C1 segment of cervical spinal cord (tissue), 14 donors: Measurements from ENCODE around the gene BCKDHA.
"Not testable (repeated sequence)": the region's sequence is repeated elsewhere in the genome, so short reads cannot be mapped to it uniquely, and the experiment has no call there.

Experiments used
- DNase-seq, 14 donors: peaks; one replicate each; lab custom pipeline; 2025; lab: John Stamatoyannopoulos, UW

BCKDHA gene

GRCh38 chr19:41366089-41366488, 31.5 kb upstream of the BCKDHA start:
- no peak for DNase-seq

- no peak for DNase-seq
Measured at GRCh38 chr19:41367848-41368301, 29.7 kb upstream of the BCKDHA start.

GRCh38 chr19:41369769-41370168, 27.8 kb upstream of the BCKDHA start:
- DNase-seq: no peak

GRCh38 chr19:41371119-41371518, 26.5 kb upstream of the BCKDHA start:
- not testable (repeated sequence) for DNase-seq

GRCh38 chr19:41371541-41371940, 26.1 kb upstream of the BCKDHA start:
- no peak for DNase-seq

- no peak for DNase-seq
Measured at GRCh38 chr19:41372501-41372900, 25.1 kb upstream of the BCKDHA start.

- peak in 12 of 14 donors; percentile 24 to 81 (median 54) for DNase-seq
Measured at GRCh38 chr19:41373993-41374392, 23.6 kb upstream of the BCKDHA start.

- DNase-seq: peak in 1 of 14 donors; percentile 9
Measured at GRCh38 chr19:41376241-41376997, 21.2 kb upstream of the BCKDHA start, which contains the start of gene TMEM91. TMEM91 (plus strand) TSS chr19:41376533; CDS start chr19:41378310, 1,777 bp downstream.

GRCh38 chr19:41376998-41377365, 20.6 kb upstream of the BCKDHA start:
- no peak for DNase-seq

GRCh38 chr19:41377977-41378709, 19.5 kb upstream of the BCKDHA start:
- DNase-seq: no peak

GRCh38 chr19:41381536-41381935, 16.1 kb upstream of the BCKDHA start:
- DNase-seq: not testable (repeated sequence)

- DNase-seq: no peak
Measured at GRCh38 chr19:41384351-41384750, 13.3 kb upstream of the BCKDHA start.

- DNase-seq: no peak
Measured at GRCh38 chr19:41386442-41386841, 11.2 kb upstream of the BCKDHA start.

- DNase-seq: no peak
Measured at GRCh38 chr19:41391618-41392017, 6.0 kb upstream of the BCKDHA start.

- no peak for DNase-seq
Measured at GRCh38 chr19:41392775-41393174, 4.8 kb upstream of the BCKDHA start.

- no peak for DNase-seq
Measured at GRCh38 chr19:41395355-41395754, 2.3 kb upstream of the BCKDHA start.

- no peak for DNase-seq
Measured at GRCh38 chr19:41398050-41398418, 416 bp downstream of the BCKDHA start.

GRCh38 chr19:41398598-41398997, 980 bp downstream of the BCKDHA start:
- DNase-seq: no peak

GRCh38 chr19:41399091-41399490, 1.5 kb downstream of the BCKDHA start:
- no peak for DNase-seq

GRCh38 chr19:41399525-41399924, 1.9 kb downstream of the BCKDHA start:
- DNase-seq: no peak

- no peak for DNase-seq
Measured at GRCh38 chr19:41401483-41401882, 3.9 kb downstream of the BCKDHA start.

- DNase-seq: no peak
Measured at GRCh38 chr19:41402010-41402409, 4.4 kb downstream of the BCKDHA start.
